Measurements from ENCODE around the gene KIF1B.

KIF1B gene

DNA sequence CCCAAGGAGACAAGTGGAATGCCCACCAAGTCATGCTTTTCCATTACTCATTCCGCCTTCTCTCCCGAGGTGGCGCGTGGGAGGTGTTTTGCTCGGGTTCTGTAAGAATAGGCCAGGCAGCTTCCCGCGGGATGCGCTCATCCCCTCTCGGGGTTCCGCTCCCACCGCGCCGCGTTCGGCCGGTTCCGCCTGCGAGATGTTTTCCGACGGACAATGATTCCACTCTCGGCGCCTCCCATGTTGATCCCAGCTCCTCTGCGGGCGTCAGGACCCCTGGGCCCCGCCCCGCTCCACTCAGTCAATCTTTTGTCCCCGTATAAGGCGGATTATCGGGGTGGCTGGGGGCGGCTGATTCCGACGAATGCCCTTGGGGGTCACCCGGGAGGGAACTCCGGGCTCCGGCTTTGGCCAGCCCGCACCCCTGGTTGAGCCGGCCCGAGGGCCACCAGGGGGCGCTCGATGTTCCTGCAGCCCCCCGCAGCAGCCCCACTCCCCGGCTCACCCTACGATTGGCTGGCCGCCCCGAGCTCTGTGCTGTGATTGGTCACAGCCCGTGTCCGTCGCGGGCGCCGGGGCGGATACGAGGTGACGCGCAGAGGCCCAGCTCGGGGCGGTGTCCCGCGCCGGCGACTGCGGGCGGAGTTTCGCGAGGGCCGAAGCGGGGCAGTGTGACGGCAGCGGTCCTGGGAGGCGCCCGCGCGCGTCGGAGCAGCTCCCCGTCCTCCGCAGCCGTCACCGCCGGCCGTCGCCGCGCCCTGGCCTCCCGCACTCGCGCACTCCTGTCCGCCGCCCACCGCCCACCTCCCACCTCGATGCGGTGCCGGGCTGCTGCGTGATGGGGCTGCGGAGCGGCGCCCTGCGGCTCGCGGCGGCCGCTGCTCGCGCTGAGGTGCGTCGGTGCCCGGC, at the start of gene KIF1B:
Gene KIF1B (plus strand): TSS at position 666 of the 906 bp plus-strand sequence. CDS start 21,759 bp downstream, outside the sequence.
- DNase-seq (ENCODE audit: low read depth), result peak; percentile 94

GRCh38 chr1:10160907-10161490, 49.4 kb upstream of the KIF1B start:
- no peak for DNase-seq (ENCODE audit: low read depth)

GRCh38 chr1:10161541-10162290, 48.7 kb upstream of the KIF1B start:
- no peak for DNase-seq (ENCODE audit: low read depth)

DNA sequence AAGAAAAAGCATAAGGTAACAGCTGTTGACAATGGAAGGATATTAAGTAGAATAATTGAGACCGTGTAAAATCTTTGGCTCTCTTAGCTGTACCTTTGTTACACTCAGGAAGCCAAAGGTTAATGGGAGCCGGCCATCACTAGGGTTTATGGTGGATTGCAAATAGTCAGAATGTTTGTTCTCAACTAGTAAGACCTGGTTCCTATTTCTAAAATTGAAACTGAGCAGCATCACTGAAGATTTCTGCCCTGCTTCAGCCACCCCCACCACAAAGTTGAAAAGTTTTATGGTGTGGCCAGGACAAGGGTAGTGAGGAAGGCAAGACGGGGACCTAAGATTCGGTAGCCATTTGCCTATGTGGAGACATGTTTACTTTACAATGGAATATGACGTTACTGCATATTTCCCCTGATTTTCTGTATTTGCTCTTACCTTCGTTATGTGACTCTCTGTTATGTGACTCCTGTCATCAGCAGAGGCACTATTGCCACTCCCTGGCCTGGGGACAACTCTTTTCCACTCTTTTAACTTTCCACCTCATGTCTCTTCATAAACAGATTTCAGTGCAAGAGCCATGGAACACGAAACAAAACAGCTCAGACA, 41.4 kb upstream of the KIF1B start:
- DNase-seq (ENCODE audit: low read depth), result no peak

- no peak for DNase-seq (ENCODE audit: low read depth)
Observed at GRCh38 chr1:10170239-10170574, 40.2 kb upstream of the KIF1B start.

DNA sequence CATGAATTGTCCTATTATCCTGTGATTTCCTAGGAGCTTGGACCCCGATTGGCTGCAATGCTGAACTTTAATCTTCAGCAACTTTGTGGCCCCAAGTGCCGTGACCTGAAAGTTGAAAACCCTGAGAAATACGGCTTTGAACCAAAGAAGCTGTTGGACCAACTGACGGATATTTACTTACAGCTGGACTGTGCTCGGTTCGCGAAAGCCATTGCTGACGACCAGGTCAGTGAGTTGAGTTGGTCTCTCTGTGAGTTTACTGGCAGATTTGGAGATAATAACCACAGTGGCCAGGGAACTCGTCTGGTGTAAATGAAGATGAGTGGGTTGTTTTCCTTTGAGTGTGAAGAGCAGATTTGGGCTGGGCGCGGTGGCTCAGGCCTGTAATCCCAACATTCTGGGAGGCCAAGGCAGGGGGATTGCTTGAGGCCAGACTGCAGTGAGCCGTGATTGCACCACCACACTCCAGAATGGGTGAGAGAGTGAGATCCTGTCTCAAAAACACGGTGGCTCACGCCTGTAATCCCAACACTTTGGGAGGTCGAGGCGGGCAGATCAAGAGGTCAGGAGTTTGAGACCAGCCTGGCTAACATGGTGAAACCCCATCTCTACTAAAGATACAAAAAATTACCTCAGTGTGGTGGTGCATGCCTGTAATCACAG, 39.1 kb upstream of the KIF1B start:
- no peak for DNase-seq (ENCODE audit: low read depth)

- no peak for DNase-seq (ENCODE audit: low read depth)
Observed at GRCh38 chr1:10171995-10172669, 38.2 kb upstream of the KIF1B start.

DNA sequence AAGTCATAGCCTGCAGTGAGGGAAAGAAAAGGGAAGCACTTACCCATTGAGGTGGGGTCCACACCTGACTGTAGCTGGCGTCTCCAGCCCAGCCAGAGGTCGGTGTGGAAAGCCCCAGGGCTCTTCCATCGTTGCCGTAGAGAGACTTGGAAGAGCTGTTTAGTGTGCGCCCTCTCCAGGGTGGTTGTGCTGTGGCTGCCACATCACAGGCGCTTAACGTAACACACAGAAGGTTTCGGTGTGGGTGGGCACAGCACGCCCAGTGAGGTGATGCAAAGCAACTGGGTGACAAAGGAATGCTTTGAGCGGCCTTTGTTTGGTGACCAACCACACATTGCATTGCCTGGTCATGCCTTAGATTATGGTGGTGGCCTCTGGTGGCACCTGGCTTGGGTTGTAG, 36.8 kb upstream of the KIF1B start:
- no peak for DNase-seq (ENCODE audit: low read depth)

DNA sequence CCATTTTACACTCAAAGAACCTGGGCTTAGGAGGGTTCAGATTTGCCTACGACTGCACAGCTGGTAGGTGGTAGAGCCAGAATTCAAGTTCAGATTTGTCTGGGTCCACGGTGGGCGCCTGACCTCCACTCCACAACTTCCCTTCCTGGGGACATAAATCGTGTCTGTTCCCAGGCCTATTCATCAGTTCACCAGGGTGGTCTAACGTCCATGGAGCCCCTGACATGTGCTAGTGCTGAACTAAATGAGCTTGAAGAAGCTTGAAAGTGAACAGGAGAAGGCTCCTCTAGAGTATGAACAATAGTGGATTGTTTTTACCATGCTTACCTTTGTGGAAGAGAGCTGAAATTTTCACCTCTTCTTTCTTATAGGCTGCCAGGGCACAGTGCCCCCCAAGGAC, 32.5 kb upstream of the KIF1B start:
- no peak for DNase-seq (ENCODE audit: low read depth)

DNA sequence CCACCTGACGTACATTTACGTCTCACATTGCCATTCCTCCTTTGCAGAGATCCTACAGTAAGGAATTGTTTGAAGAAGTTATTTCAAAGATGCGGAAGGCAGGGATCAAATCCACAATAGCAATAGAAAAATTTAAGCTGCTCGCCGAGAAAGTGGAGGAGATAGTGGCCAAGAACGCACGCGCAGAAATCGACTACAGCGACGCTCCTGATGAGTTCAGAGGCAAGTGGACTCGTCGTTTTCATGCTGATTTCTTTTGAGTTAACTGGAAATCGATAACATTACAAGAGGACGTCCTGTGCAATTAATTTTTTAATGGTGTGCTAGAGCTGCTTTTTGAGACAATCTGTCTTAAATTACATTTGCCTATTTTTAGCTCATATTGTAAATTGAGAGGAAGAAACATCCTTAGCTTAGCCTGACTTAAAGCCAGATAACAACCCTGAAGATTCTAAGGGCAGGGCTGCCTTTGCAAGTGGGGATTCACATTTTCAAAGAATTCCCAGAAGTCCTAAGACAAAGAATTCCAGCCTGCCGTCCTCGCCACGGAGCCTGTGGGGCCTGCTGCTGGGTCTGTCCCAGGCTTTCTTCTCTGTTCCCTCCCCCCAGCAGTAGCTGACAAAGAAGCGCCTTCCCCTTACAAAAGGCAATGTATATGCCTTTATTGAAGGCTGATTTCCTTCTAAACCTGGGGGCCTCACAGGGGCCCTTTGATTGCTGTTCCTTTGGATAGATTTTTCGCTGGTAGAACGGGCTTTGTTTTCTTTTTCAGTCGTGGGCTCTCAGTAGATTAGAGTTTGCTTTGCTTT, 31.6 kb upstream of the KIF1B start:
- DNase-seq (ENCODE audit: low read depth), result no peak

DNA sequence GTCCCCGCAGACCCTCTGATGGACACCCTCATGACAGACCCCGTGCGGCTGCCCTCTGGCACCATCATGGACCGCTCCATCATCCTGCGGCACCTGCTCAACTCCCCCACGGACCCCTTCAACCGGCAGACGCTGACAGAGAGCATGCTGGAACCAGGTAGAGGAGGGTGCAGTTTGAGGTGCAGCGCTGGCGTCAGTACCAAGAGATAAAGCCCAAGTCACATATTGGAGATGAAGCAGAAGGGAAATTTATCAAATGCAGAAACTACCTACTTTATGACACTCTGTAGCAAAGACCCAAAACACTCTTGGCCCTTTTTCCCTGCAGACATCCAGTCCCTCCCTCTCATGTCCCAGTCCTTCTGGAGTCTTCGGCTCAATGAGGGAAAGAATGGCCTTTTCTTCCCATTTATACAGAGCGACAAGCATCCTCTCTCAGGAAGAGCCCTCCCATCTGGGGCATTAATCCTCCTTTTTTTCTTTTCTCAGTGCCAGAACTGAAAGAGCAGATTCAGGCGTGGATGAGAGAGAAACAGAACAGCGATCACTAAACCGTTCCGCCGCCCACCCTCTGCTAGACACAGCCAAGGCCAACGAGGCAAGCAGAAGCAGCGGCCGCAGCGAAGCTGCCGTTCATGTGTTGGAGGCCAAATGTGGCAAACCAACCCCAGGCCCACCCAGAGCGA, 30.8 kb upstream of the KIF1B start:
- no peak for DNase-seq (ENCODE audit: low read depth)

- no peak for DNase-seq (ENCODE audit: low read depth)
Observed at GRCh38 chr1:10181154-10181553, 29.2 kb upstream of the KIF1B start.

- DNase-seq (ENCODE audit: low read depth), result no peak
Observed at GRCh38 chr1:10185759-10186158, 24.6 kb upstream of the KIF1B start.

DNA sequence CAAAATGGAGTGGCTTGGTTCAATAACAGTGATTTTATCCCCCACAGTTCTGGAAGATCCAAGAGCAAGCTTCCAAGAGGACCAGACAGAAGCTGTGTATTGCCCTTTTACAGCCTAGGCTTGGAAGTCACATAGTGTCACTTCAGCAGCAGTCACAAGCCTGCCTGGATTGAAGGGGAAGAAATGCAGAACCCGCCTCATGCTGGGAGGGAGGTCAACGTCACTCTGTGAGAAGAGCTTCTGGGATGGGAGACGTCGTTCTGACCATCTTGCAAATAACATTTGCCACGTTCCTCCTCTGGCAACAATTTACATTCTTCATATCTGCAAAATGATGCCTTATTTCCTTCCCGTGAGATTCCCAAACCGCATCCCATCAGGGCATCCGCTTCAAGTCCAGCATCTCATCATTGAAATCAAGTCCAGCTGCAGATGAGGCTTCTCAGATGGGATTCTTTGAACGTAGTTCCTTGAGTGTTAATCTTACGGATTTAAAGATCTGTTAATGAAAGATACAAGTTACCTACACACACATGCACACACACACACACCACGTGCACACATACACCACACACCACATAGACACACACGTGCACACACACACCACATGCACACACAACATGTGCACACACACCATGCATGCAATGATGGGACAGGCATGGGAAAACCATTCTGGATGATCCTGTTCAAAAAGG, 23.9 kb upstream of the KIF1B start:
- no peak for DNase-seq (ENCODE audit: low read depth)

GRCh38 chr1:10187026-10187334, 23.4 kb upstream of the KIF1B start:
- DNase-seq (ENCODE audit: low read depth), result no peak

DNA sequence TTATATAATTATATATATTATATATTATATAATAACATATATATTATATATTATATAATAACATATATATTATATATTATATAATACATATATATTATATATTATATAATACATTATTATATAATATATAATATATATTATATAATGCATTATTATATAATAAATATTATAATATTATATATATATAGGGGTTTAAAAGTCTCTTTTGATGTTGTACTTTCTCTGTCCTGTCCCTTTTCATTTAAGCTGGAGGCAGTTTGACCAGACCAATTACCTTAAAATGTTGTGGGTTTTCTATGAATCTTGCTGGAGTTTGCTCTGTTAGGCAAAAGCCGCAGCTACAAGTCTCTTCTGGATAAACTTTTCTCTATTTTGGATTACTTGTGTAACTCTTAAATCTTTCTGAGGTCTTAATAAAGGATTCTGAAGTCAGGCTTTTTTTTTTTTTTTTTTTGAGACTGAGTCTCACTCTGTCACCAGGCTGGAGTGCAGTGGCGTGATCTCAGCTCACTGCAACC, 22.2 kb upstream of the KIF1B start:
- no peak for DNase-seq (ENCODE audit: low read depth)

GRCh38 chr1:10189659-10190058, 20.7 kb upstream of the KIF1B start:
- no peak for DNase-seq (ENCODE audit: low read depth)

DNA sequence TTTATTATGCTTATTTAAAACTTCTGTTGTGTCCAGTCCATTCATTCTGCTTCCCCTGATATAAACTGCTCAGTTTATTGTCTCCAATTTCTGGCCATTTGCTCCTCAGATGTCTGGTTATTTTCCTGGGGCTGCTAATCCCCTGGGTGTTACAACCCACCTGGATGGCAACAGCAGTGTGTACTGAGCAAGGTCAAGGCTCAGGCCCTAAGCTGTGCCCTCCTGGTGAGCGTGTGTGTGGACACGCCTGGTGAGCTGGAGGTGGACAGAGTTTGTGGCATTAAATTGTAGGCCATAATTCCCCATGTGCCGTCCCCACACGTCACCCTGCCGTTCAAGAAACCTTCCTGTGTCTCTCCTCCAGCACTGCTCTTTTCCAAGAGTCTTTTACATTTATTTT, 18.1 kb upstream of the KIF1B start:
- DNase-seq (ENCODE audit: low read depth), result no peak

DNA sequence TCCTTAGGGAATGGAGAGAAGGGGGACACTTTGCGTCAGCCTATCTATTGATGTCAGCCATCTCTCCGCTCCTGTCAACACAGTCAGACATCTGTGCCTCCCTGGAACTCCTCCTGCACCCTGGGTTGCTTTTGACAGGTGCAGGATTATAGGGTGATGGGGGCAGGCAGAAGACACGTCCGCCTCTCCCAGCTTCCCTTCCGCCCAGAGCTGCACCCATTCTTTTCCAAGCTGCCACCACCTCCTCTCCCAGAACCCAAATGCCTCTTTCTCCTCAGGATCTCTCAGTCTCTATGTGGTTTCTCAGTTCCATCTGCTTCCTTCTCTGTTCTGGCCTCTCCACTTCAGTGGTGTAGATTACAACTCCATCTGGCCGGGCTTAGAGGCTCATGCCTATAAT, 17.1 kb upstream of the KIF1B start:
- DNase-seq (ENCODE audit: low read depth), result no peak

All from stimulated activated CD4-positive, alpha-beta T cell treated with anti-CD3 and anti-CD28 coated beads, Interleukin-2, amount 100 ng/mL, for 4 hours (primary cell).